Activated CD8-positive, alpha-beta memory T cell treated with anti-CD3 and anti-CD28 coated beads, Interleukin-2, amount 50 U/mL, for 24 hours (primary cell): ENCODE results near the gene BCAS4.
"Not testable (repeated sequence)": the region's sequence is repeated elsewhere in the genome, so short reads cannot be mapped to it uniquely, and the experiment has no call there.

ENCODE experiments used
- DNase-seq: peaks from one replicate; pipeline ENCODE4 v3.0.0-alpha.2; 2020; ENCODE audit errors: extremely low read depth

BCAS4 gene

DNA sequence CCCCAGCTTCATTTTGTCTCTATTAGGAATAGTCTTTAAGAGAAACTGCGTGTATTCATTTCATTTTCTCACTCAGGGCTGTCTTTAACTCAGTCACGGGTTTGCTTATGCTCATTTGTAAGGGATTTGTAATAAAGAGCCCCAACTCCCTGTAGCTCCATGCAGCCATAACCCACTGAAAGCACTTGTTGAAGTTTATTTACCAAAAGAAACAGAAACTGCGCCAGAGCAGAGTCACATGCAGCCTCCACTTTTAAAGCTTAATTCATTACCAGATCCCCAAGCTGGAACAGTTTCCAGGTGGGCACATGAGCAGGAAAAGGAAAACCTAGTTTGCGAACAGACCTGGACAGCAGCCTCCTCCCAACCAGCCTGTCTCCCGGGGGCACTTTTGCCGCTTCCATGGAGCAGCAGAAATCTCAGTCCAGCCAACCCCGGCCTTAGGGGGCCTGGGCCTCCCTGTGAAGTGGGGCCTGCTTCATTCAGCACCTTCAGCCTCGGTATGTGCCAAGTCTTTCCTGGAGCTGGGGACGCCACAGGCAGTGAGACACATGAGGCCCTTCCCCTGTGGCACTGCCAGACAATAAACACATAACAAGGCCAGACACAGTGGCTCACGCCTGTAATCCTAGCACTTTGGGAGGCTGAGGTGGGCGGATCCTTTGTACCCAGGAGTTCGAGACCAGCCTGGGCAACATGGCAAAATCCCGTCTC is 4.5 kb downstream of the BCAS4 start:
- no peak for DNase-seq

DNA sequence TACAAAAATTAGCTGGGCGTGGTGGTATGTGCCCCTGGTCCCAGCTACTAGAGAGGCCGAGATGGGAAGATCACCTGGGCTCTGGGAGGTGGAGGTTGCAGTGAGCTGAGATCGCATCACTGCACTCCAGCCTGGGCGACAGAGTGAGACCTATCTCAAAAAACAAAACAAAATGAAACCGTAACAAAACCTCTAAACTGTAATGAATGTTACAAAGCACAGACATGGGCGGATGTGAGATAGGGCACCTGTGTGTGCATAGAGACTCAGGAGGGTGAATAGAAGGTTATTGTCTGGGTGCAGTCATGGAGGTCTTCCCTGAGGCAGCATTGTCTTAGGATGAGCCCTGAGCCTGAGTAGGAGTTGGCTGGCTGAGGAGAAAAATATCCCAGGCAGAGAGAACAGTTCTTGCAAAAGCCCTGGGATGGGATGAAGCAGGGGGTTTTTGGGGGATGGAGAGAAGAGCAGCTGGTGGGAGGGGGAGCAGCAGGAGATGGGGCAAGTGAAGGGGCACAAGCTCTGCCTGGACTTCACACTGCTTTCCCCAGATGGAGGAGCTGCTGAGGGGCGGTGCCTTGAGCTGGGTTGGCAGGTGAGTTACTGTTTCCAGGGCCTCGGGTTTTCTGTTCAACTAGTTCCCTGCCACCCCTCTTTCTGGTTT is 5.2 kb downstream of the BCAS4 start:
- no peak for DNase-seq

DNA sequence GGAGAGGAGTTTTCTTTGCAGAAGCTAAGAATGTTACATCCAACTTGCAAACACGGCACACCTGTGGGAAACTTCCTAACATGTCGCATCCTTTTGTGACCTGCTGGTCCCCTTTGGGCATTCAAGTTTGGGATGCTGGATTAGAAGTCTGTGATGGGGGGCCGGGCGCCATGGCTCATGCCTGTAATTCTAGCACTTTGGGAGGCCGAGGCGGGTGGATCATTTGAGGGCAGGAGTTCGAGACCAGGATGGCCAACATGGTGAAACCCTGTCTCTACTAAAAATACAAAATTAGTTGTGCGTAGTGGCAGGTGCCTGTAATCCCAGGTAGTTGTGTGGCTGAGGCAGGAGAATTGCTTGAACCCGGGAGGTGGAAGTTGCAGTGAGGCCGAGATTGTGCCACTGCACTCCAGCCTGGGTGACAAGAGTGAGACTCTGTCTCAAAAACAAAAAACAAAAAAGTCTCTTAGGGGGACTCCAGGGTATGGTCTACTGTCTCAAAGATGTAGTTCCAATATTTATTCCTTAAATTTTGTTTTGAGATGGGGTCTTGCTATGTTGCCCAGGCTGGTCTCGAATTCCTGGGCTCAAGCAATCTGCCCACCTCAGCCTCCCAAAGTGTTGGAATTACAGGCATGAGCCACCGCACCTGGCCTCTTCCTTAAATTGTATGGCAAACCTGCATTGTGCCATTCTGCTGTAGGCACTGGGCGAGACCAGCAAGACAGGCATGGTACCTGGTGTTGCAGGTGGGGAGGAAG is 6.3 kb downstream of the BCAS4 start:
- not testable (repeated sequence) for DNase-seq

DNA sequence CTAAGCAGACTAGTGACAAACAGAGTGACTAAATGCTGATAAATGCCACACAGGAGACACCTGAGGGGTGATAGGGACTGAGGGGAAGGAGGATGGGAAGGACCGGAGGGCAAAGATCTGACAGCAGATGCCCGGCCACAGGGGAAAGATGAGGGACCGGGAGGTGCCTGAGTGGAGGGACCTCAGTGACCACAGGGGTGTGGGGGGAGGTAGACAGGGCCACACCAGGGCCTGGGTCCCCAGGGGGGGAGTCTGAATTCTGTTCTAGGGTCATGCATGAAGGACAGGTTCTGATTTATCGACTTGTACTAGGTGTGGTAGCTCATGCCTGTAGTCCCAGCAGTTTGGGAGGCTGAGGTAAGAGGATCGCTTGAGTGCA is 6.9 kb downstream of the BCAS4 start:
- no peak for DNase-seq

DNA sequence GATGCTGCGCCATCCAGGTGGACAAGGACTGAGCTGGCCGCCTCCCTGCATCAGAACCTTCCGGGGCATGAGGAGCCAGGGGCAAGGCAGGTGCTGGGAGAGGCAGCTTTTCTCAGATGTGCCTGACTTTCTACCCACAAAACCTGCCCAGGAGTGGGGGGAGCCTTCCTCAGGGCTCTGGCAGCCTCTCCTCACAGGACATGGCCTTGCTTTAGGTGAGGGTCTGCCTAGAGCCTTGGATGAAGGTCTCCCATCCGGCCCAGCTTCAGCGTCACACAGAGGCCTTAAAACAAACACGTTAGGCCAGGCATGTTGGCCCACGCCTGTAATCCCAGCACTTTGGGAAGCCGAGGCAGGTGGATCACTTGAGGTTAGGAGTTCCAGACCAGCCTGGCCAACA is 7.4 kb downstream of the BCAS4 start:
- no peak for DNase-seq

DNA sequence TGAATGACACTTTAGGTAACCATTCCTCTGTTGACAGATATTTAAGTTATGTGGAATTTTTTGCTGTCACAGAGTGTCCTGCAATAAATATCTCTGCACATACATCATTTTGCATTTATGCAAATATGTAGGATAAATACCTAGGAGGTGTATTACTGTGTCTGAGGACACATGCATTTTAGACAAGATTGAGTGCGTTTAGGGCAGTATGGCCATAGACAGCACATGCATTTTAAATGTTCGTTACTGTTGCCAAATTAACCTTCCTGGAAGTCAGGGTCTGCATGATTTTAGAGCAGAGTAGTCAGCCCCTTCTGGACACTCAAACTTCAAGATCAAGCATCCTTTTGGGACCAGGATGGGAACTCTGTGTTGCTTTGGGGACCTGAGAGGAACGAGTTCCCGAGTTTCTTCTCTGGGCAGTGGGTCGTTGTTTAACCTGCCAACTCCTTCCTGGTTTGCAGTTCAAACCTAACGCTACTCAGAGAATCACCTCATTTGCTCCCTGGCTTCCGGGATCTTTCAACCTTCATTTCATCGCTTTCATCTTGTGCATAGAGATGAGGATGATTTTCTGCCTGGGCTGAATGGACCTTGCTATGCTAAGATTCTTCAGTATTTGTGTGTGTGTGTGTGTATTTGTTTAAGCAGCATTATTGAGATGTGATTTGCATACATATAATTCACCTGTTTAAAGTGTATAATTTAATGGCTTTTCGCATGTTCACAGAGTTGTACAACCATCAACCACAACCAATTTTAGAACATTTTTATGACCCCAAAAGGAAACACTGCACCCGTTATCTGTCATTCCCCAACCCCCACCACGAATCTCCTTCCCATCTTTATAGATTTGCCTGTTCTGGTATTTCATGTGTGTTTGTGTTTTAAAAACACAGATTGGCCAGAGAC is 9.8 kb downstream of the BCAS4 start:
- no peak for DNase-seq

DNA sequence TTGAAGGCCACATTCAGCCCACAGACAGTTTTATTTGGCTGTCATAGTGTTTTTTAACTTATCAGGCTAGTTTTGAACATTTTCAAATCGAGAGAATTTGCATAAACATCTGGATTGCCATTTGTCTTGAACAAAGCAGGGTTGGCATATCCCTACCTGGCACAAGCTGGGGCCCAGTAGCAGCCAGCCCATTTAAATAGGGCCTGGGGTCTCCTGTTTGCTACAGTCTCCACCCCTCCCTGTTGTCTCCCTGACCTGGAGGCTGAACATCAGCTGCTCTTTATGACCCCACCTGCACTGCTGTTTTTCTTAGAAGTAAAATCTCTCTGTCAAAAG is 10.5 kb downstream of the BCAS4 start:
- DNase-seq = no peak

DNA sequence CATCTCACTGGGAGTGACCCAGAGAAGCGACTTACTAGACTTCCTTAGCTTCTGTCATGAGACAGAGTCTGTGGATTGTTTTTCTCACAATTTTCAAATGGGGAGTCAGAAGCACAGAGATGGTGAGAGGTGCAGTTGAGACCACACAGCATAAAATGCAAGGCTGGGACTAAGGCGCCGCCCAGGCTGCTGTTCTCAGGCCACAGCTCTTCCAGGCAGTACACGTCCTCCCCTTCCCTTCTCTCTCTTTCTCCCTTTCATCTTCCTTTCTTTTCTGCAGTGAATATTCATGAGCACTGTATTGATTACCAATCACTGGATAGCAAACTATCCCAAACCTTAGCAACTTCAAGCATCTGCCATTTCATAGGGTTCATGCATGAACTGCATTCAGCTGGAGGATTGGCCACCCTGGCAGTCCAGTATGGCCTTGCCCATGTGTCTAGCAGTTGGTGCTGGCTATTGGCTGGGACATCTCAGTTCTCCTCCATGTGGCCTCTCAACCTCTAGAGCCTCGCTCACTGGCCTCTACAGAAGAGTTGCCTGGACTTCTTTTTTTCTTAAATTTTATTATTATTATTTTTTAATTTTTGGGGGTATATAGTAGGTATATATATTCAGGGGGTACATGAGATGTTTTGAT is 11.4 kb downstream of the BCAS4 start:
- DNase-seq = no peak

DNA sequence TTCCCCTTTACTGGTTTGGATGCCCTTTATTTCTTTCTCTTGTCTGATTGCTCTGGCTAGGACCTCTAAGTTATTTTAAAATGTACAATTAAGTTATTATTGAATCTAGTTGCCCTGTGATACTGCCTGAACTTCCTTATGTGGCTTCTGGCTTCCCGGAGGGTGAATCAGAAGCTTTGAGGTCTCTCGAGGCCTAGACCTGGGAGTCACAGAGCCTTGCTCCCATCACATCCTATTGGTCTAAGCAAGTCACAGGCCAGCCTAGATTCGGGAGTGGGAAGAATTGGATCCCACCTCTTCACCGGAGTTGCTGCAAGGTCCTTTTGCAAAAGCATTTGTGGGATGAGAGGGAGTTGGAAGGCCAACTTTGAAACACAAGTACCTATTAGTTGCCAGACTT is 15.2 kb downstream of the BCAS4 start:
- DNase-seq = no peak

DNA sequence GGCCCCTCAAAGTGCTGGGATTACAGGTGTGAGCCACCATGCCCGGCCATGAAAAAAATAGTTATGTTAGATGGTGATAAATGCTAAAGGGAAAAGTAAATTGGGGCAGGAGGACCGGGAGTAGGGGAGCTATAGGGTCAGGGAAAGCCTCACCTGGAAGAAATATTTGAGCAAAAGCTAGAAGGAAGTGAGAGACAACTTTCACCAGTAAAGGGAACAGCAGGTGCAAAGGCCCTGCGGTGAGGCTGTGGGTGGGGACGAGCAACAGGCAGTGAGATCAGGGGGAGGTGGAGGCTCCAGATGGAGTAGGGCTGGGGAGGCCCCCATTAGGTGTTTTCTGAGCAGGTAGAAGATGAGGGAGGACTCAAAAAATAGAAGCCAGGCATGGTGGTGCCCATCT is 16.0 kb downstream of the BCAS4 start:
- no peak for DNase-seq

DNA sequence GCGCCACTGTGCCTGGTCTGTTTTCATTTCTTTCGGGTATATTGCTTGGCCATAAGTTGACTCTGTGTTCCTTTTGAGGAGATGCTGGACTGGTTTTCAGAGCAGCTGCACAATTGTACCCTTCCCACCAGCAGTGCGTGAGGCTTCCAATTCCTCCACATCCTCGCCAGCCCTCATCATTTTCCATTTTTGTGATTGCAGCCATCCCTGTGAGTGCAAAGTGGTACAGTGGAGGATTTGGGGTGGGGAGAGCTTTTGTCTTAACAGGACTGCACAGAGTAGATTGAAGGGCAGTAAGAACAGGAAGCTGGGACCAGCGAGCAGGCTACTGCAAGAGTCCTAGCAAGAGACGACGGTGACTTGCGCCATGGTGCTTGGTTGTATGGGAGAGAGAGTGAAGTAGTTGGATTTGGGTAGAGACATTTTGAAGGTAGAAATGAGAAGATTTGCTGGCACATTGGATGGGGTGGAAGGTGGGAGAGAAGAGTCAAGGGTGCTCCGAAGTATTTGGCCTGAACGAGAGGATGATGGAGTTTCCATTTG is 18.3 kb downstream of the BCAS4 start:
- no peak for DNase-seq

DNA sequence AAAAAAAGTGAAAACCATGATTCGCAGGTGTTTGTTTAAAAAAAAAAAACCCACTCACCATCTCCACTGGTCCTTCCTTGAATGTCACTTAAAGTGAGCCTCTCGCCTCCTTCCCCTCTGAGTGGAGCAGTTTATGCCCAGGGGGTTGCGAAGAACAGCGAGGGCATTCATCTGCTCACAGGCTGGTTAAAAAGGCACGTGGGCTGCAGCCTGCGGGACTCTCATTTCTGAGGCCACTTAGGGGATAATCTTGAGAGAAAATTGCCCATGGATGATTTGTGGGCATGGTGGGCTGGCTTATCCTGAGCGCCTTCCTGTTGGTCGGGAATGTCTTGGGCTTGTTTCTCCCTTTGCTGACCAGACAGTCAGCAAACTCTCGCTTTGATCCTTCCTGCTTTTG is 18.9 kb downstream of the BCAS4 start:
- DNase-seq = no peak

DNA sequence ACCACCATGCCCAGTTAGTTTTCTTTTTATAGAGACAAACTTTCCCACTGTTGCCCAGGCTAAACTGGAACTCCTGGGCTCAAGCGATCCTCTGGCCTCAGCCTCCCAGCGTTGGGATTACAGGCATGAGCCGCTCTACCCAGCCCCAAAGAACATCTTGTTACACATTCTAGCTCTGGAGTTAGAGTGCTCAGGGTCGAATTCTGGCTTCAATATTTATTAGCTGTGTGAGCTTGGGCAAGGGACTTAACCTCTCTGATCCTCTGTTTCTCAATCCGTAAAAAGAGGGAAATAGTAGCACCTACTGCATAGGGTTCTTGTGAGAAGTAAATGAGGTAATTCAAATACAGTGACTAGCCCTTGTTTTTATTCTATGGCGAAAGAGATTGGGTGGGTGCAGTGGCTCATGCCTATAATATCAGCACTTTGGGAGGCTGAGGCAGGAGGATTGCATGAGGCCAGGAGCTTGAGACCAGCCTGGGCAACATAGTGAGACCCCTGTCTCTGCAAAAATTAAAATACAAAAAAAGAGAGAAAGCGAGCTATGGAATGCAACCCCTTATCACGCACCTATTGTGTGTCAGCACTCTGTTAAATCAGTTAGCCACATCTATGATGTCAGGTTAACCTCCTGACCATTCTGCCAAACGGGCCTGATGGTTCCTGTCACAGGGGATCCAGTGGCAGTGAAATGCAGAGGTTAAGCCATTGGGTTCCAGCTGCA is 19.7 kb downstream of the BCAS4 start:
- DNase-seq = no peak

DNA sequence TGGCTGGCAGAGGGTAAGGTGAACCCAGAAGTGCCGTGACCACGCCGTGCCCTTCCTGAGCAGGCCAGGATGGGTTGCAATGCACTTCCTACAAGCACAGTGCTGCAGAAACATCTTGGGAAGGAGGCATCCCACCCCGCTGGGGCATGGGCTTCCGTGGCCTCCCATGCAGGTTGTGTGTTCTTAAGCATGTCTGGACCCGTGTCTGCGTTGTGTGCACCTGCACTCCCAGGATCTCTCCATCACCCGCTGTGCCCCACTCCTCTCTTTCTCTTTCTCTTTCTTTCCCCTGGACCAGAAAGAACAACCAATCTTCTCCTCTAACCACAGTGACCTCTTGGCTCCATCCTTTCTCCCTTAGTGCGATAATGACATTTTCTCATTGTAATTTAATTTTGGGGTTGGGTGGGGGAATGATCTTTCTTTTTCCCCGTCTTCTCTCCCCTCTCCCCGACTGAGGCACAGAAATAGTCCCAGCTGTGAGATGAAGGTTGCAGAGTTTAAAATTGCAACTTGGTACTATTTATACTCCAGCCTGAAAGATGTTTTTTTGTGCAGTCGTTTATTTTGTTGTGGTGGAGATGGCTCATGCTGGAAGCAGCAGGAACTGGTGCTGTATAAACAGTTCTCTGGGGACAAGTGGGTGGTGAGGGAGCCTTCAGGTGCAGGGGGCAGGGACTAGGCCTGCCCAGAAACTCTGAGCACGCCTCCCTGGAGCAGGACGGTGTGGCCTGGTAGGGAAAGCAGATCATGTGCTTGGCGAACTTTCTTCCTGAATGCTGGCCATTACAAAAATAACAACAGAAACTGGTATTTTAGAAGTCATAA is 20.5 kb downstream of the BCAS4 start:
- DNase-seq = no peak

DNA sequence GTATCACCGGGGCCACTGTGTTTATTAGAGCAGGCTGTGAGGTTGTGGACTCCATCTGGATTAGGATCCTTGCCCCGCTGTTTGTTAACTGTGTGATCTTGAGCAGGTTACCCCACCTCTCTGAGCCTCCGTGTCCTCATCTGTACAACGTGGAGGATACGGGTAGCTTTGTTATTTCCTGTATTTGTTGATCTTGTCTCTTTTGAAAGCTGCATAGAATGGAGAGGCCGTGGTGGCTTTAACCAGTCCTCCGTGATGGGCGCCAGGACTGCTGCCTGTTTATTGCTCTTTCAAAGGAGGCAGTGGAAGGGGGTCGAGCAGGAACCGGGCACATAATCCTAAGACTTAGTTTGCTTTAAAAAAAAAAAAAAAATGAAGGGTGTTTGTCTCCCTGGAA is 22.9 kb downstream of the BCAS4 start:
- no peak for DNase-seq

DNA sequence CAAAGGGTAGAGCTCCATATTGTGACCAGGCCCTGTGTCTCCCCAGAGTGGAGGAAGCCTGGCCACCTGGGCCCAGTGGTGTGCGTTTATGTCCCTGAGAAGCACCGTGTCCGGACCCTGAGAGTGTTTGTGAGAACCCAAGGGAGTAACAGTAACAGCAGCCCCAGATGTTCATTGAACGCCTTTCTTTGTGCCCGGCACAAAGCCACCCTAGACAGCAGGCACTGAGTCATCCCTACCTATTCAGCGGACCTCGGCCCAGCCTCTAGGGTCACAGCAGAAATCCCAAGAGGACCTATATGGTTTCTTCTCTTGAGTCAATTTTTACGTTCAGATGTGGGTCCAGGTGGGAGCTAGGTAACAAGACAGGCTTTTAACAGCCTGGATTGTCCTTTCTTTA is 24.5 kb downstream of the BCAS4 start:
- DNase-seq = no peak

DNA sequence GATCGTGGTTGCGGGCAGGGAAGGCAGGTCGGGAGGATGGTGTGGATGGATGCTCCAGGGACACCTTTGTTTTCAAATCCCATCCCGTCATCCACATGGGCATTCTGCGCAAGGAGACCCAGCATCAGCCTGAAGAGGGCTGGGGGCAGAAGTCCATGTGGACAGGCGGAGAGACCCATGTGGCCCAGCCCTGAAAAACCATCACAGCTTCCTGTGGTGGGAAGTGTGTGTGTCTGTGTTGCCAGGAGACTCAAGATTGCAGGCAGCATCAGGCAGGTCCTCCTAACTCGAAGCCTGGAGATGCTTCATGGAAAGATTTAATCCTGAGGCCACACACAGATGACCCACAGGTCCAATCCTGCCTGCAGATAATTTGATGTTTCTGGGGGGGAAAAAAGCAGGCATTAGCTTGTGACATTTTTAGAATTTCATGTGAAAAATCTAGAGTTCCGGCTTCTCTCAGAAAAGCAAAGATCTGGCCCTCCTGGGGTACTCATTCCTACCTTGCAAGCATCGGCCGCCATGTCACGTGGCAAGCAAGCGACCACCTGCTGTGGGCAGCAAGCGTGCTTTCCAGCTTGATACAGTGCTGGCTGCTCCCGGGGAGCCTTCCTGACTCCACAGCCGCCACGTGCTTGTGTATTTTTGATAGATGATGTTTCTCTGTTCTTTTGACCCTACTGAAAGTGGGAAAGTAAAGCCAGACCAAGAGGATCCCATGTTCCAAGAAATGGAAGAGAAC is 25.8 kb downstream of the BCAS4 start:
- DNase-seq = no peak

DNA sequence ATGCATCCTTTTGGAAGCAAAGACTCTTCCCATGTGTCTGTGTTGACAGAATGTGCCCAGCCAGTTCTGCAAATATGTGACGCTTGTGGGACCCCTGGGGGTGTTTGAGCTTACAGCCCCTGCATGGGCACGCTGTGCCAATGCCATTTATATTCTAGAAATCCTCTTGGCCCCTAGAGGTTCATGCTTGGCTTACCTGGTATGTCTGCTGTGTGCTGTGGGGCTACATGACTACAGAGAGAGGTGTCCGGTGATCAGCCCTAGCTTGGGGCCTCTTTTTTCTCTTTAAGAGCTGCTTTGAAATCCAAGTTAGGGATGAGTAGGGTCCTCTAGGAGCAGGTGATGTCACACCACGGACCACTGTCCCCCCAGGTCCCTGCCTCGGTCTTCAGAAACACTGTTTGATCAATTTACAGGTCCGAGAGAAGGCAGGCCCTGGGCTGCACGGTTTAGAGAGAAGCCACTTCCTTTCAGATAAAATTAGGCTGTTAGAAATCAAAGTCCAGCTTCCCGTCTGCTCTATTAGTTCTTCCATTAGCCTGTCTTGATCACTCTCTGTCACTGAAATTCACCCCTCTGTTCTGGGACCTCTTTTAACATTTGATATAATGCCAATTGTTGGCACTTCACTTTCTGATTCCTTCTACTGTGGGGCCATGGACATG is 26.5 kb downstream of the BCAS4 start:
- no peak for DNase-seq

DNA sequence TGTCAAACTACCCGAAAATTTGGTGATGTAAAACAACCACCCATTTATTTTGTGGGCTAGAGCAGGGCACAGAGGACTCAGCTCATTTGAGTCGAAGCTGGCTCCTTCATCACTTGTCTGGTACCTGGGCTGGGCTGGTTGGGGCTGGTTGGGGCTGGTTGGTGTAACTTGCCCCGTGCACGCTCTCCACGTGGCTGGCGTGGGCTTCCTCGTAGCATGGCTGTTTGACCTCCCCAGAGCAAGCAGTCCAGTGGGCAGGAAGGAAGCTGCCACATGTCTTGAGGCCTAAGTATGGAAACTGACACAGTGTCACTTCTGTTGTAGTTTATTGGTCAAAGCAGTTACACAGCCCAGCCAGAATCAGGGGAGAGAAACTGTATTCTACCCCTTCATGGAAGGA is 27.1 kb downstream of the BCAS4 start:
- DNase-seq = no peak
